ENCODE measurements around the gene MAP3K8. TPM values are rescaled to one million over a fixed set of nuclear protein-coding genes. Genes with fewer than 3 reads are reported as not detected.
A peak's percentile ranks its signal among the peaks of the same experiment; 100 is the strongest.

MAP3K8 gene
- total RNA-seq, 1 donor from 2014 or later: 5.1 TPM

GRCh38 chr10:30436191-30436611 lies 2.2 kb downstream of the MAP3K8 start:
- Mint-ChIP-seq H3K4me3 (ENCODE audit: unreplicated experiment) (peak overlapping the region; percentile 47), H3K27ac (ENCODE audit: unreplicated experiment) (peak overlapping the region; percentile 5), H3K36me3 (ENCODE audit: low read depth, unreplicated experiment) (no peaks in the 10 kb centered on the region), H3K9me3 (ENCODE audit: unreplicated experiment) (no peaks in the 10 kb centered on the region), H3K27me3 (ENCODE audit: low read depth, unreplicated experiment) (no peaks in the 10 kb centered on the region), H3K4me1 (ENCODE audit: low read depth, unreplicated experiment) (peaks cover 28% of the 10 kb centered on the region)
- peak overlapping the region; percentile 94 for H3K4me2 ChIP-seq (ENCODE audit: low read length)
- DNase-seq (ENCODE audit: low read depth) (peak; percentile 84), FAIRE-seq (no peak)
- peaks cover 5% of the 10 kb centered on the region for H4K20me1 ChIP-seq (ENCODE audit: insufficient read depth, low read length)
- no peaks in the 10 kb centered on the region for H3K9me3 ChIP-seq (ENCODE audit: insufficient read depth, low read depth, low read length)
- TF ChIP-seq CTCF (IDR thresholded peaks at IDR 0.05; ENCODE audit: insufficient read depth, low read depth, low read length) (no peak), EZH2 (IDR thresholded peaks at IDR 0.05; ENCODE audit: insufficient read depth, low read length) (no peak)
- no peak overlapping the region for H2AFZ ChIP-seq (ENCODE audit: low read depth, low read length)
- H3K27me3 ChIP-seq (ENCODE audit: insufficient read depth, low read length): no peaks in the 10 kb centered on the region
- H3K79me2 ChIP-seq (ENCODE audit: insufficient read depth, low read length): peaks cover 5% of the 10 kb centered on the region
- peaks cover 38% of the 10 kb centered on the region for H3K4me1 ChIP-seq (ENCODE audit: insufficient read depth, low read length)
- peak overlapping the region; percentile 22 for H3K4me3 ChIP-seq (ENCODE audit: insufficient read depth, low read depth, low read length)
- no peaks in the 10 kb centered on the region for H3K36me3 ChIP-seq (ENCODE audit: insufficient read depth, low read length)
- H3K9ac ChIP-seq (ENCODE audit: low read length): peak overlapping the region; percentile 60
- peak overlapping the region; percentile 73 for H3K27ac ChIP-seq (ENCODE audit: low read depth, low read length)

GRCh38 chr10:30436671-30437030 lies 2.7 kb downstream of the MAP3K8 start:
- peaks cover 5% of the 10 kb centered on the region for H3K79me2 ChIP-seq (ENCODE audit: insufficient read depth, low read length)
- peaks cover 5% of the 10 kb centered on the region for H4K20me1 ChIP-seq (ENCODE audit: insufficient read depth, low read length)
- H2AFZ ChIP-seq (ENCODE audit: low read depth, low read length): no peak overlapping the region
- Mint-ChIP-seq H3K27me3 (ENCODE audit: low read depth, unreplicated experiment) (no peaks in the 10 kb centered on the region), H3K4me3 (ENCODE audit: unreplicated experiment) (peak overlapping the region; percentile 21), H3K27ac (ENCODE audit: unreplicated experiment) (peak overlapping the region; percentile 43), H3K4me1 (ENCODE audit: low read depth, unreplicated experiment) (peaks cover 28% of the 10 kb centered on the region), H3K36me3 (ENCODE audit: low read depth, unreplicated experiment) (no peaks in the 10 kb centered on the region), H3K9me3 (ENCODE audit: unreplicated experiment) (no peaks in the 10 kb centered on the region)
- no peaks in the 10 kb centered on the region for H3K27me3 ChIP-seq (ENCODE audit: insufficient read depth, low read length)
- H3K9me3 ChIP-seq (ENCODE audit: insufficient read depth, low read depth, low read length): no peaks in the 10 kb centered on the region
- TF ChIP-seq CTCF (IDR thresholded peaks at IDR 0.05; ENCODE audit: insufficient read depth, low read depth, low read length) (no peak), EZH2 (IDR thresholded peaks at IDR 0.05; ENCODE audit: insufficient read depth, low read length) (no peak)
- peak overlapping the region; percentile 94 for H3K4me2 ChIP-seq (ENCODE audit: low read length)
- DNase-seq (ENCODE audit: low read depth): peak; percentile 30
- peak; percentile 58 for FAIRE-seq
- no peaks in the 10 kb centered on the region for H3K36me3 ChIP-seq (ENCODE audit: insufficient read depth, low read length)
- H3K4me1 ChIP-seq (ENCODE audit: insufficient read depth, low read length): peaks cover 35% of the 10 kb centered on the region
- H3K27ac ChIP-seq (ENCODE audit: low read depth, low read length): peak overlapping the region; percentile 73
- peak overlapping the region; percentile 70 for H3K9ac ChIP-seq (ENCODE audit: low read length)
- H3K4me3 ChIP-seq (ENCODE audit: insufficient read depth, low read depth, low read length): peak overlapping the region; percentile 51

GRCh38 chr10:30437031-30437841 lies 3.3 kb downstream of the MAP3K8 start:
- peak overlapping the region; percentile 70 for H3K9ac ChIP-seq (ENCODE audit: low read length)
- H3K4me1 Mint-ChIP-seq (ENCODE audit: low read depth, unreplicated experiment): peaks cover 28% of the 10 kb centered on the region
- H3K4me1 ChIP-seq (ENCODE audit: insufficient read depth, low read length): peaks cover 35% of the 10 kb centered on the region
- TF ChIP-seq CTCF (IDR thresholded peaks at IDR 0.05; ENCODE audit: insufficient read depth, low read depth, low read length): no peak
- no peaks in the 10 kb centered on the region for H3K9me3 Mint-ChIP-seq (ENCODE audit: unreplicated experiment)
- peaks cover 5% of the 10 kb centered on the region for H3K79me2 ChIP-seq (ENCODE audit: insufficient read depth, low read length)
- no peaks in the 10 kb centered on the region for H3K9me3 ChIP-seq (ENCODE audit: insufficient read depth, low read depth, low read length)
- H3K4me3 ChIP-seq (ENCODE audit: insufficient read depth, low read depth, low read length): peak overlapping the region; percentile 51
- peak overlapping the region; percentile 43 for H3K27ac Mint-ChIP-seq (ENCODE audit: unreplicated experiment)
- no peak overlapping the region for H2AFZ ChIP-seq (ENCODE audit: low read depth, low read length)
- H3K27me3 Mint-ChIP-seq (ENCODE audit: low read depth, unreplicated experiment): no peaks in the 10 kb centered on the region
- peak overlapping the region; percentile 21 for H3K4me3 Mint-ChIP-seq (ENCODE audit: unreplicated experiment)
- FAIRE-seq (no peak), DNase-seq (ENCODE audit: low read depth) (peak; percentile 86)
- peak overlapping the region; percentile 94 for H3K4me2 ChIP-seq (ENCODE audit: low read length)
- no peaks in the 10 kb centered on the region for H3K36me3 Mint-ChIP-seq (ENCODE audit: low read depth, unreplicated experiment)
- no peaks in the 10 kb centered on the region for H3K36me3 ChIP-seq (ENCODE audit: insufficient read depth, low read length)
- peaks cover 5% of the 10 kb centered on the region for H4K20me1 ChIP-seq (ENCODE audit: insufficient read depth, low read length)
- no peaks in the 10 kb centered on the region for H3K27me3 ChIP-seq (ENCODE audit: insufficient read depth, low read length)
- H3K27ac ChIP-seq (ENCODE audit: low read depth, low read length): peak overlapping the region; percentile 73
